CD8-positive, alpha-beta memory T cell (primary cell): ENCODE results near the gene NOG. TPM values are rescaled to one million over a fixed set of nuclear protein-coding genes. Genes with fewer than 3 reads are reported as not detected.

Experiments used
- CTCF ChIA-PET: fragments of 350-600 bp; sonication (Branson Sonifier 250); formaldehyde crosslinking; loops from one replicate; lab custom pipeline; 2021; ENCODE audit warnings: antibody characterized with exemption; lab: Charles Lee
- POLR2A ChIA-PET: fragments of 350-600 bp; sonication (Branson Sonifier 250); formaldehyde crosslinking; loops from one replicate; lab custom pipeline; 2021; ENCODE audit warnings: antibody characterized with exemption; lab: Charles Lee
- DNase-seq, 5 donors: peaks; one replicate each; pipeline versions ENCODE4 v3.0.0 to v3.0.0-alpha.2; 2020 to 2022; ENCODE audit warnings: mixed read lengths in 1 of 5
- H3K27ac ChIP-seq: one replicate; pipeline ENCODE4 v1.7.0; 2013; ENCODE audit warnings: low read depth, mild to moderate bottlenecking, low read length, moderate library complexity
- H3K27me3 ChIP-seq: 2 replicates; pipeline ENCODE4 v1.7.0; 2013; ENCODE audit warnings: low read length, mild to moderate bottlenecking; ENCODE audit not compliant: insufficient read depth, poor library complexity, severe bottlenecking
- H3K36me3 ChIP-seq: 2 replicates; pipeline ENCODE4 v1.7.0; 2013; ENCODE audit warnings: mild to moderate bottlenecking, low read length, moderate library complexity; ENCODE audit not compliant: insufficient read depth
- H3K4me1 ChIP-seq: 2 replicates; pipeline ENCODE4 v1.7.0; 2013; ENCODE audit warnings: mild to moderate bottlenecking, low read length, moderate library complexity; ENCODE audit not compliant: insufficient read depth
- H3K4me3 ChIP-seq: 2 replicates; pipeline ENCODE4 v1.7.0; 2013; ENCODE audit warnings: mild to moderate bottlenecking, low read length
- H3K9me3 ChIP-seq: 2 replicates; pipeline ENCODE4 v1.7.0; 2013; ENCODE audit warnings: mild to moderate bottlenecking, low read length
- H3K27ac Mint-ChIP-seq, 8 donors: one replicate each; pipeline ENCODE4 v1.8.0; 2020 to 2021; ENCODE audit warnings: mixed read lengths in 8 of 8, mild to moderate bottlenecking in 6 of 8, inconsistent platforms in 3 of 8, moderate library complexity in 3 of 8
- H3K27me3 Mint-ChIP-seq, 2 donors: one replicate each; pipeline ENCODE4 v1.8.0; 2020 to 2021; ENCODE audit warnings: mixed read lengths in 2 of 2, mild to moderate bottlenecking in 1 of 2, moderate library complexity in 1 of 2
- H3K36me3 Mint-ChIP-seq, 3 donors: one replicate each; pipeline ENCODE4 v1.8.0; 2020 to 2021; ENCODE audit warnings: mixed read lengths in 3 of 3, inconsistent platforms in 1 of 3, mild to moderate bottlenecking in 1 of 3
- H3K4me1 Mint-ChIP-seq, 3 donors: one replicate each; pipeline ENCODE4 v1.8.0; 2020 to 2021; ENCODE audit warnings: mixed read lengths in 3 of 3, inconsistent platforms in 1 of 3, mild to moderate bottlenecking in 1 of 3
- H3K4me3 Mint-ChIP-seq, 7 donors: one replicate each; pipeline ENCODE4 v1.8.0; 2020 to 2021; ENCODE audit warnings: mixed read lengths in 7 of 7, mild to moderate bottlenecking in 6 of 7, moderate library complexity in 4 of 7, inconsistent platforms in 2 of 7
- H3K9me3 Mint-ChIP-seq, 5 donors: one replicate each; pipeline ENCODE4 v1.8.0; 2020 to 2022; ENCODE audit warnings: mixed read lengths in 5 of 5, mild to moderate bottlenecking in 3 of 5, moderate library complexity in 2 of 5, inconsistent platforms in 1 of 5
- polyA plus RNA-seq: library from polyadenylated mRNA; unstranded; fragments of 300-500 nt; fragmentation: Illumina TruSeq; gene quantifications from one replicate; pipeline ENCODE4 v1.2.3, GENCODE V29; 2021
- total RNA-seq, 2 experiments: library from RNA; stranded (reverse); gene quantifications; one replicate each; pipeline ENCODE4 v1.2.3, GENCODE V29; 2021

Gene NOG
- under 1 TPM; 0.44 to 0.73 TPM for total RNA-seq
- polyA plus RNA-seq: 1.2 TPM

GRCh38 chr17:56593646-56594319 lies at the start of gene NOG:
NOG (plus strand) TSS chr17:56593699; CDS start chr17:56594224, 525 bp downstream.
- Histone ChIP-seq H3K27ac (no peak within 1 kb of the TSS), H3K4me1 (peaks cover 17% of the 10 kb centered on the region), H3K27me3 (peaks cover 33% of the 10 kb centered on the region), H3K4me3 (peak within 1 kb of the TSS; percentile 72), H3K36me3 (no peaks in the 10 kb centered on the region), H3K9me3 (no peaks in the 10 kb centered on the region)
- H3K27me3 Mint-ChIP-seq: peaks cover 51 to 62% of the 10 kb centered on the region in 2 donors
- ChIA-PET CTCF (interaction anchor here (0.7 to 5.5 kb wide), 6 partner anchors 10 to 187 kb away, joined by 3 to 40 read pairs (median 6); no protein-coding TSS in a partner anchor), POLR2A (no interaction called here)
- peaks cover 18 to 41% (median 29%) of the 10 kb centered on the region in 3 donors for H3K4me1 Mint-ChIP-seq
- H3K4me3 Mint-ChIP-seq: peak within 1 kb of the TSS; percentile 37 to 85 (median 65)
- no peaks in the 10 kb centered on the region for H3K36me3 Mint-ChIP-seq
- DNase-seq: peak in 2 of 5 donors; percentile 11 to 74
- H3K27ac Mint-ChIP-seq: peak within 1 kb of the TSS in 1 of 8 donors; percentile 60
- no peaks in the 10 kb centered on the region for H3K9me3 Mint-ChIP-seq

DNA sequence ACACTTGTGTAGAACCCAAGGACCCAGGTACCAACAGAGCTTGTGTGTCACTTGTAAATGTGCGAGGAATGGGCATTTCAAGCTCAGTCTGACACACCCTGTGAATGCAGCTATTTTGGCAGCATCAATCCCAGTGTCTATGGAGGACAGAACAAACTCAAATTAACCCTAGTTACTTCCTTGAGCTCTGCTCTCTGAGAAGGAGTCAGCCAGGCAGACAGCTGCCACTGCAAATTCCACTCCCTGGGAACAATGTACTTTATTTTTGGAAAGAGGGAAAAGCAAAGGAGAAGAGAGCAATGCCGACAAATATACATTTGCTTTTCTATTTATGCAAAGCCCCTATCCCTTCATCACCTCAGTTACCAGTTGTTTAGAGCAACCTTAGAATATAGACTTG lies 48.4 kb upstream of the NOG start:
- DNase-seq: no peak
- H3K4me3 Mint-ChIP-seq: no peak overlapping the region

GRCh38 chr17:56545930-56546329 lies 47.6 kb upstream of the NOG start:
- Mint-ChIP-seq H3K4me3 (no peak overlapping the region), H3K27ac (no peak overlapping the region), H3K36me3 (no peaks in the 10 kb centered on the region), H3K9me3 (peaks cover 0 to 4% (median 0%) of the 10 kb centered on the region in 5 donors), H3K4me1 (no peaks in the 10 kb centered on the region), H3K27me3 (peaks cover 3 to 57% of the 10 kb centered on the region in 2 donors)
- H3K27me3 ChIP-seq: no peaks in the 10 kb centered on the region
- H3K9me3 ChIP-seq: no peaks in the 10 kb centered on the region
- no peaks in the 10 kb centered on the region for H3K4me1 ChIP-seq
- H3K36me3 ChIP-seq: no peaks in the 10 kb centered on the region
- H3K4me3 ChIP-seq: no peak overlapping the region
- ChIA-PET CTCF (no interaction called here), POLR2A (no interaction called here)
- no peak overlapping the region for H3K27ac ChIP-seq
- DNase-seq: no peak

More for the DNA sequence above, 48.4 kb upstream of the NOG start:
- Histone ChIP-seq H3K36me3 (no peaks in the 10 kb centered on the region), H3K4me1 (no peaks in the 10 kb centered on the region), H3K27me3 (no peaks in the 10 kb centered on the region), H3K4me3 (no peak overlapping the region), H3K27ac (no peak overlapping the region), H3K9me3 (no peaks in the 10 kb centered on the region)
- CTCF ChIA-PET: no interaction called here
- Mint-ChIP-seq H3K27ac (no peak overlapping the region), H3K4me1 (no peaks in the 10 kb centered on the region), H3K9me3 (peaks cover 0 to 4% (median 0%) of the 10 kb centered on the region in 5 donors), H3K27me3 (peaks cover 0 to 54% of the 10 kb centered on the region in 2 donors), H3K36me3 (peaks cover 0 to 2% (median 0%) of the 10 kb centered on the region in 3 donors)
- POLR2A ChIA-PET: no interaction called here

DNA sequence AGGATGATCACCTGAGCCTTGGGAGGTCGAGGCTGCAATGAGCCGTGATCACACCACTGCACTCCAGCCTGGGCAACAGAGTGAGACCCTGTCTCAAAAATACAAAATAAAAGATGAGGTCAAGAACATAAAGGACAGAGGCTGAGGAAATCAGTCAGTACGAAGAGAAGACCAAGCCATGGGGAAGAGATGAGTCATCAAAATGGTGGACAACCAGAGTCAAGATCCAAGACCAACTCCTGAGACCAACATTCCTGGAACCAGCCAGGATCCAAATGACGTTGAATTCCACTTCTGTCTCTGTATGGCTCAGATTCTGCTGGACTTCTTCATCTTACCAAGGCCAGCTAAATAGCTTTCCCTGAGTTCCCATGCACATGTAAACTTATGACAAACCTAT lies 44.8 kb upstream of the NOG start:
- ChIA-PET CTCF (no interaction called here), POLR2A (no interaction called here)
- Mint-ChIP-seq H3K9me3 (peaks cover 0 to 5% (median 0%) of the 10 kb centered on the region in 5 donors), H3K27me3 (peaks cover 6 to 49% of the 10 kb centered on the region in 2 donors), H3K4me1 (no peaks in the 10 kb centered on the region), H3K36me3 (no peaks in the 10 kb centered on the region), H3K4me3 (no peak overlapping the region), H3K27ac (no peak overlapping the region)
- Histone ChIP-seq H3K4me1 (no peaks in the 10 kb centered on the region), H3K9me3 (no peaks in the 10 kb centered on the region), H3K36me3 (no peaks in the 10 kb centered on the region), H3K4me3 (no peak overlapping the region), H3K27ac (no peak overlapping the region), H3K27me3 (no peaks in the 10 kb centered on the region)
- no peak for DNase-seq

DNA sequence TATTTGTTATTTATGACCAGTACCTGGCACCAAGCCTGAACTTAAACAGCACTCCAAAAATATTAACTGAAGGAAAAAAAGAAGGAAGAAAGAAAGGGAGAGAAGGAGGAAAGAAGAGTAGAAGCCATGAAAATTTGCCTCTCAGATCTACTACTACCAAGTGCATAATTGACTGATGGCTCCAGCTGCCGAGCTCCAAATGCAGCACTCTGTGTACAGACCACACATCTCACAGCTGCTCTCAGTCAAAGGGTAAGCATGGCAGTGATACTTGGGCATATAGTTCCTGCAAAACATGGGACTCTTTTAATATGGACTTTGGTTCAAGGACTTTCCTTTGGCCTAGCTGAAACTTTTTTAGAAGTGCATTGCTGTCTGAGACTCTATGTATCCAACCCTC lies 44.0 kb upstream of the NOG start:
- ChIA-PET POLR2A (no interaction called here), CTCF (no interaction called here)
- no peak for DNase-seq
- H3K27me3 Mint-ChIP-seq: peaks cover 7 to 46% of the 10 kb centered on the region in 2 donors
- peak overlapping the region in 1 of 8 donors; percentile 49 for H3K27ac Mint-ChIP-seq
- H3K9me3 ChIP-seq: no peaks in the 10 kb centered on the region
- H3K27ac ChIP-seq: no peak overlapping the region
- no peaks in the 10 kb centered on the region for H3K36me3 Mint-ChIP-seq
- no peaks in the 10 kb centered on the region for H3K27me3 ChIP-seq
- H3K4me1 ChIP-seq: no peaks in the 10 kb centered on the region
- H3K9me3 Mint-ChIP-seq: peaks cover 0 to 5% (median under 1%) of the 10 kb centered on the region in 5 donors
- H3K4me3 ChIP-seq: no peak overlapping the region
- no peaks in the 10 kb centered on the region for H3K4me1 Mint-ChIP-seq
- H3K36me3 ChIP-seq: no peaks in the 10 kb centered on the region
- no peak overlapping the region for H3K4me3 Mint-ChIP-seq

- no peaks in the 10 kb centered on the region for H3K27me3 ChIP-seq
- Mint-ChIP-seq H3K4me1 (no peaks in the 10 kb centered on the region), H3K9me3 (peaks cover 0 to 2% (median 0%) of the 10 kb centered on the region in 5 donors), H3K4me3 (no peak overlapping the region), H3K27ac (no peak overlapping the region), H3K36me3 (no peaks in the 10 kb centered on the region), H3K27me3 (peaks cover 6 to 35% of the 10 kb centered on the region in 2 donors)
- no peak overlapping the region for H3K4me3 ChIP-seq
- H3K4me1 ChIP-seq: no peaks in the 10 kb centered on the region
- H3K36me3 ChIP-seq: no peaks in the 10 kb centered on the region
- H3K9me3 ChIP-seq: no peaks in the 10 kb centered on the region
- POLR2A ChIA-PET: no interaction called here
- CTCF ChIA-PET: no interaction called here
- no peak overlapping the region for H3K27ac ChIP-seq
- no peak for DNase-seq
Observed at GRCh38 chr17:56557682-56558081, 35.8 kb upstream of the NOG start.

- peaks cover 0 to 2% (median 0%) of the 10 kb centered on the region in 5 donors for H3K9me3 Mint-ChIP-seq
- no peak overlapping the region for H3K27ac ChIP-seq
- no peaks in the 10 kb centered on the region for H3K27me3 ChIP-seq
- H3K4me1 Mint-ChIP-seq: no peaks in the 10 kb centered on the region
- POLR2A ChIA-PET: no interaction called here
- H3K4me1 ChIP-seq: no peaks in the 10 kb centered on the region
- no peaks in the 10 kb centered on the region for H3K9me3 ChIP-seq
- no peaks in the 10 kb centered on the region for H3K36me3 Mint-ChIP-seq
- peaks cover 6 to 35% of the 10 kb centered on the region in 2 donors for H3K27me3 Mint-ChIP-seq
- no peak overlapping the region for H3K4me3 ChIP-seq
- no peak for DNase-seq
- CTCF ChIA-PET: no interaction called here
- H3K4me3 Mint-ChIP-seq: no peak overlapping the region
- no peaks in the 10 kb centered on the region for H3K36me3 ChIP-seq
- H3K27ac Mint-ChIP-seq: no peak overlapping the region
Observed at GRCh38 chr17:56558088-56558487, 35.4 kb upstream of the NOG start.

- CTCF ChIA-PET: no interaction called here
Observed at GRCh38 chr17:56570199-56570598, 23.3 kb upstream of the NOG start.

More at GRCh38 chr17:56570199-56570598, 23.3 kb upstream of the NOG start:
- no peaks in the 10 kb centered on the region for H3K36me3 ChIP-seq
- no peaks in the 10 kb centered on the region for H3K36me3 Mint-ChIP-seq
- H3K9me3 Mint-ChIP-seq: no peaks in the 10 kb centered on the region
- H3K27ac Mint-ChIP-seq: no peak overlapping the region
- peaks cover 6 to 21% of the 10 kb centered on the region in 2 donors for H3K27me3 Mint-ChIP-seq
- no peaks in the 10 kb centered on the region for H3K27me3 ChIP-seq
- no peaks in the 10 kb centered on the region for H3K4me1 ChIP-seq
- no peak overlapping the region for H3K27ac ChIP-seq
- no peak overlapping the region for H3K4me3 Mint-ChIP-seq
- no peaks in the 10 kb centered on the region for H3K9me3 ChIP-seq
- no peaks in the 10 kb centered on the region for H3K4me1 Mint-ChIP-seq
- POLR2A ChIA-PET: no interaction called here
- H3K4me3 ChIP-seq: no peak overlapping the region
- no peak for DNase-seq
